Right renal cortex interstitium (tissue), 3 donors: ENCODE data around the gene RHEB. TPM values are rescaled to one million over a fixed set of nuclear protein-coding genes. Genes with fewer than 3 reads are reported as not detected.
"Not testable (repeated sequence)": the region's sequence is repeated elsewhere in the genome, so short reads cannot be mapped to it uniquely, and the experiment has no call there.

Experiments used
- DNase-seq, 3 donors: peaks; one replicate each; pipeline ENCODE4 v3.0.0-alpha.2; 2013; ENCODE audit warnings: low read depth in 3 of 3, low spot score in 2 of 3
- polyA plus RNA-seq, 3 donors: library from polyadenylated mRNA; unstranded; fragments of 120-200 nt; gene quantifications; one replicate each; pipeline ENCODE4 v1.2.1, GENCODE V29; 2013; ENCODE audit not compliant: insufficient read length in 3 of 3

Gene RHEB
- polyA plus RNA-seq, 3 donors = 147 to 154 (median 149) TPM

DNA sequence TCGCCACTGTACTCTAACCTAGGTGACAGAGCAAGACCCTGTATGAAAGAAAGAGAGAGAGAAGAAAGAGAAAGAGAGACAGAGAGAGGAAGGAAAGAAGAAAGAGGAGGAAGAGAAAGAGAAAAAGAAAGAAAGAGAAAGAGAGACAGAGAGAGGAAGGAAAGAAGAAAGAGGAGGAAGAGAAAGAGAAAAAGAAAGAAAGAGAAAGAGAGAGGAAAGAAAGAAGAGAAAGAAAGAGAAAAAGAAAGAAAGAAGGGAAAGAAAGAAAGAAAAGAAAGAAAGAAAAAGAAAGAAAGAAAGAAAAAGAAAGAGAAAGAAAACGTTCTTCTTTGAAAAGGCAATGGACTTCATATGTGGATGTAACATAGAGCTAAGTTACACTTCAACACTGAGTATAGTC lies 16.5 kb upstream of the RHEB start:
- DNase-seq = not testable (repeated sequence)

- no peak for DNase-seq
Measured at GRCh38 chr7:151529842-151530241, 10.1 kb upstream of the RHEB start.

GRCh38 chr7:151524845-151525244 lies 5.2 kb upstream of the RHEB start:
- no peak for DNase-seq

DNA sequence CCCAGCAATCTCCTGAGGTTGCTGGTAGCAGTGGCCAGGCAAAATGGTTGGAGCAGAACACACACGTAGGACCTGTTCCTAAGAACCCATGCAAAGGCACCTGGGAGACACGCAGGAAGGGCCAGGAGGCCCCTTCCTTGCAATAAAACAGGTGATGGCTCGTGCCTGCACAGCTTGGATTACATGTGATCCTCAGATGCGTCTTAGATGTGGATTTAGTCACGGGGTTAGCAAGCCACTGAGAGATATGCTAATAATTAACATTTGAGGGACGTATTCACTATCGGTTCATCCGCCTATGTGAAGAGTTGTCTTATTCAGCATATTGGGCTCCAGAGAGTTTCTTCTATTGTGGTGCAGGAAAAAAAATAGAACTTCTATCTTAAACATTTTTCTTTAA lies 4.6 kb upstream of the RHEB start:
- DNase-seq = no peak

- DNase-seq = no peak
Measured at GRCh38 chr7:151520419-151521261, 945 bp upstream of the RHEB start.

DNA sequence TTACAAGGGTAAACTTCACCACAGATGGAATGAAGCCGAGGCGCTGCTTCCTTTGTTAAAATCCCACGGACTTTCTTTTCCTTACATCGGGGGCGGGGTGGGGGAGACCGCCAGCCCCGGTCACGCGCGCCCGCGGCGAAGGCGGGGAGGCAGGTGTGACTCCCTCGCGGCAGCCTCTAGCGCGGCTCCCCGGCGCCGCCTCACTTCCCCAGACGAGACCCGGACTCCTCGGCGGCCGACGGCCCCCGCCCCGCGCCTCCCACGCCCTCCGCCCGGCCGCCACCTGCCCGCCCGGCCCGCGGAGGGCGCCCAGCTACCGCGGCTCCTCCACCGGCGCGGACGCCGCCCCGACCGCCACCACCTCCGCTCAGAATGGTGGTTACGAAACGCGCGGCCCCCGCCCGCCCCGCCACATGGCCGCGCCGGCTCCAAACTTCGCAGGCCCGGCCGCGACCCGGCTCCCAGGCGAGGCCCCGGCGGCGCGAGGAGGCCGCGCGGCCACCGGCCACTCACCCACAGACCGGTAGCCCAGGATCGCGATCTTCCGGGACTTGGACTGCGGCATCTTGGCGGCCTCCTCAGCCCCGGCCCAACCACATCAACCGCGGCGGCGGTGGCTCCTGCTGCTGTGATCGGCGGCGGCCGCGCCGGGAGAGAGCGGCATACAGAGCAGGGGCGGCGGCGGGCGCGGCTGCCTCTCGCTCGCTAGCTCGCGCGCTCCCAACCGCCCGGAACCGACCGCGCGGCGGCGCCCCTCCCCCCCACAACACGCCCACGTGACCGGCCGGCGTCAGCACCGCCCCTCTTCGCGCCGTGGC lies 539 bp downstream of the RHEB start:
- not testable (repeated sequence) for DNase-seq

- no peak for DNase-seq
Measured at GRCh38 chr7:151518105-151518946, 1.4 kb downstream of the RHEB start.

- no peak for DNase-seq
Measured at GRCh38 chr7:151517601-151518104, 2.0 kb downstream of the RHEB start.

DNA sequence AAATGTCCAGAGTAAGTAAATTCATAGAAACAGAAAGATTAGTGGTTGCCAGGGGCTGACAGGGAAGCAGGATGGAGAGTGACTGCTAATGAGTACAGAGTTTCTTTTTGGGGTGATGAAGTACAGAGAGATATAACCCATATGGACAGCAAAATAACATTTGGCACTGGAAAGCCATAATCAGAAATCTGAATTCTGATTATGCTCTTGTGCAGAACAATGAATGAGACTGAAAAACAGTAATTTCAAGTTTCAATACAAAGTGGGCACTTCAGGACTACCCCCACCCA lies 4.5 kb downstream of the RHEB start:
- DNase-seq = no peak

- DNase-seq = no peak
Measured at GRCh38 chr7:151514461-151515275, 5.0 kb downstream of the RHEB start.

DNA sequence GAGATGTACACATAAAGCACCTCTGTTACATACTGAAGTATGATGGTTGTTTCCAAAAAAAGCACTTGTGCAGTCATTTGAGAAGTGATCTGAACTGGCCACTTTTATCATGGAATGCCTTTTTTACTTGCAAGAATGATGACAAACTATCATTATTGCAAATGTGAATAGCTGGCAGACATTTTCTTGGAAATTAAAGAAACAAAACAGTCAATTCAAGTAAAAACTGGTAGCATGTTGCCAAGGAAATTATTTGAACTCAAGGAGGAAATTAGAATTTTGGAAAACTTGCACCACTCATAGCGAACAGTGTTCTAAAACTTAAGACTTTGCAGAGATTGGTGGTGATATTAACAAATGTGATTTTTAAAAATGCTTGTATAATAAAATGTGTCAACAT lies 6.6 kb downstream of the RHEB start:
- no peak for DNase-seq

- no peak for DNase-seq
Measured at GRCh38 chr7:151512353-151512752, 7.3 kb downstream of the RHEB start.

DNA sequence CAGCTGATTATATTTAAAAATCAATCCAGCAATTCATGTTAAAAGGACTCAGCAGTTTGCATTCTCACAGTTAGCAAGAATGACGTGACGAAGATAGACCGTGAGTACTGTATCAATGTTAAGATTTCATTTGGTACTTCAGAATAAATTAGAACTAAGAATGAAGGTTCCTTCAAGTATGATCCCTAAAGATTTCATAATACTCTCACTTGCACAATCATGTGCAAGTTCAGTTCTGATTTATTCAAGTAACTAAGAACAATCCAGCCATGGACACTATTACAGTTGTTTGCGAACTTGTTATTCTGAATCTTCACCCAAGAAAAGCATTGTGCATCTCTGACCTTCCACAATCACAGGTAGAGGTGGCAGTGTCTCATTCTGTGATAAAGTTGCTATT lies 7.7 kb downstream of the RHEB start:
- DNase-seq = no peak

DNA sequence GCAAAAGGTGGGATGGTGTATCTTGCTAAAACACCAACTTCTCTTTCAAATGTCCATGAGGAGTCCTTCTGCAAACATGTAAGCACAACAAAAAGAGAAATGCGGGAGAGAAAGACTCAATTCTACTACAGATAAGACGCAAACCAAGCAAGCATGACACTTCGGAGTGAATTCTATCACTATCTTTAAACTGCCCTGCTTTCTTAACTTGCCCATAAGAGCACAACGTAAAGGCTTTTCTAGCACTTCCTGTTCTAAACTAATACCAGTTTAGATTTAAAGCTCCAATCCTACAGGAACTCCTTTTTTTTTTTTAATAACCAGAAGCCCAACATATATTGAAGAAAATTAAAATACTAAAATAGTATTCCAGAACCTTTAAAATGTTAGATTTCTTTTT lies 8.4 kb downstream of the RHEB start:
- no peak for DNase-seq

- no peak for DNase-seq
Measured at GRCh38 chr7:151509670-151510333, 9.9 kb downstream of the RHEB start.

DNA sequence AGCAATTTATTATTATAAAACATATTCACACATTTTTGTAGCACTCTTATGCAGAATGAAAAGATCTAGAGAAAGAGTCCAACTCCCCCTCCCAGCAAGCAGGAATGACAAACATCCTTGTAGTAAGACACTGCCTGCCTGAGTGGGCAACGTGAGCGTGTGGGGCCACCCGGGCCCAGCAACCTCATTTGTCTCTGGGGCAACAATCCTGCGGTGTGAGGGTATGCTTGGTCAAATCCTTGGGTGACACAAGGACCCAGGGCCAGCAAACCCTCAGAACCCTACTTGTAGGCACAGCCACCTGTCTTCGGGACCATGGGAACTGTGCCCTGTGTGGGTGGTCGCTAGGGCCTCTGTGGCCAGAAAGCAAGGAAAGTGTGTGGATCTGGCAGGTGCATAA lies 10.7 kb downstream of the RHEB start:
- no peak for DNase-seq

DNA sequence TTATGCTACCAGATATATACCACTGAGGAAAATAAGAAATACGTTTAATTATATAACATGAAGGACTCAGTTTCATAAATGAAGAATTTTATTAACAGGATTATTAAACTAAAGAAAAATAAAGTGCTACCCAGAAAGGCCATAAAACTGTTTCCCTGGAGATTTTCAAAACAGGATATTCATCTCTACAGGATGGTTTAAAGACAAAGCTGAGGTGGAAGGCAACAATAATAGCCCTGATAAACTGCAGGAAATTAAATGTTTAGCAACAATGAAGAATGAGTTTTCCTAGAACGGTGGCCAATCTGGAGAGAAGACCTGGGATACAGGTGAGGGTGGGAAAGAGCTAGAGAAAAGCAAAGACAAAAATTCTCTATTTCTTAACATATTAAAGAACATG lies 11.9 kb downstream of the RHEB start:
- DNase-seq = no peak

DNA sequence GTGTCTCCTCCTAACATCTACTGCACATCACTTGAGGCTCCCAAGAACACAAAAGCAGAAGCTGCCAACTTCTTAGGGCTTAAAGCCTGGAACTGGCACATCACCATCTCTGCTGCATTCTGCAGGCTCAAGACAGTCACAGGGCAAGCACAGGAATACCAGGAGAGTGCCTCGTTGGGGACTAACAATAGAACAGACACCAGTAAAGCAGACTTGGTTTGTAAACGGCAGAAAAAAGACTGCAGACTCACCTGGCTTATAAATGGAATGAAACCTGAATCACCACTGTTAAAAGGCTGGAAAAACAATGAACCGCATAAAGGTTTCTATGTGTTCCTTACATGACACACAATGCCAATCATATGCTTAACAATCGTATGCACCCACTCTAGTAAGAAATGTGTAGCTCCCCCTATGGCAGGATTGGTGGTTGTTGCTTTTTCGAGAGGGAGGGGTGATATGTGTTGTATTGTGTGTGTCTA lies 12.8 kb downstream of the RHEB start:
- DNase-seq = no peak

DNA sequence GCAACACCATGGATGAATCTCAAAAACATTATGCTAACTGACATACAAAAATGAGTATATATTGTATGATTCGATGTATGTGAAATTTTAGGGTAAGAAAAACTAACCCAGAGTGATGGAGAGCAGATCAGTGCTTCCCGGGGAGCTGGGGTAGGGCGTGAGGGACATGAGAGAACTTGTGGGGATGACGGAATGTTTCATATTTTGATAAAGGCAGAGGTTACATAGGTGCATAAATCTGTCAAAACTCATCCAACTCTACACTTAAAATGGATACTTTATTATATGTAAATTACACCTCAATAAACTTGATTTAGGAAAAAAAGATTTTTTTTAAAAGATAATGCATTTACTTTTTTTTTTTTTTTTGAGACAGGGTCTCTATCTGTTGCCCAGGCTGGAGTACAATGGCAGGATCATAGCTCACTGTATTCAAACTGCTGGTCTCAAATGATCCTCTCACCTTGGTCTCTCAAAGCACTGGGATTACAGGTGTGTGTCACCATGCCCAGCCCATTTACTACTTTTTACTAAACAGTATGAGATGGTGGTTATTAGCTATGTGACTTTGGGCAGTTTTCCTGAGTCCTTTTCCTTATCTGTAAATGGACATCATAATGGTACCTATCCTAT lies 13.7 kb downstream of the RHEB start:
- no peak for DNase-seq
